AG08396 (cell line): ENCODE measurements around the gene GALNS.

Experiments used
- DNase-seq: peaks from one replicate; pipeline ENCODE4 v3.0.0; 2012; ENCODE audit warnings: low spot score, mixed read lengths

The GALNS gene

DNA sequence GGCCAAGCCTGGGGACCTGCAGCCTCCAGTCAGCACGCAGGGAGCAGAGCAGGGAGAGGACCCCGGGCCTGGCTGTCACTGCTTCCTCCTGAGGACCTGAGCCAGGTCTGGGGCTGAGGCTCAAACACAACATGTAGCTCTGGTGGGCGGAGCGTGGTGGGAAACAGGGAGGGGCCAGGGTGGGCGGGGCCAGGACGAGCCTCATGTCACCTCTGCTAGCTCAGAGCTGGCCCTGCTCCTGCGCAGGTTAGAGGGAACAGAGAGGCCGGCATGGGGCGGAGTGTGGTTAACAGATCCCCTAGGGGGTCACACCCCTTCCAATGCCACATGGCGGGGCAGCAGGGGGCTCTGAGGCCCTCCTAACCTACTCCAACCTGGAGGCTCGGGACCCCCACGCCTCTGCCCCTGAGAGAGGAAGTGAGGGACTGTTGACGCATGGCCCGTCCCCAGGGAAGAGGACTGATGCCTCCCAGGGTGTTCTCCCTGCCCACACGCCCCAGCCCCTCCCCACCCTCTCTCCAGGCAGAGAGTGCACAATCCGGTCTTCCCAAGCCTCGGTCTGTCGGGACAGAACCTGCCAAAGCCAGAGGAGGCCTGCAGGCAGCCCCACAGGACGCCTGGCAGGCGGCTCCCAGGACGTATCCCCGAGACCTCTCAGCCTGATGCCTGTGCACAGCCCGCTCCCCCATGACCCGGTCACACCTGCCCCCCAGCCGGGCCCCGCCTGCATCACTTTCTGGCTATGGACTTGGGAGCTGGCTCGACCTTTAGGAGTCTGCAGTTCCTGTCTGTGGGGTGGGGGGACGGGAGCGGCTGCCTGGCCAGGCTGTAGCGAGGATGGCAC lies 86.9 kb downstream of the GALNS start:
- peak; percentile 58 for DNase-seq

DNA sequence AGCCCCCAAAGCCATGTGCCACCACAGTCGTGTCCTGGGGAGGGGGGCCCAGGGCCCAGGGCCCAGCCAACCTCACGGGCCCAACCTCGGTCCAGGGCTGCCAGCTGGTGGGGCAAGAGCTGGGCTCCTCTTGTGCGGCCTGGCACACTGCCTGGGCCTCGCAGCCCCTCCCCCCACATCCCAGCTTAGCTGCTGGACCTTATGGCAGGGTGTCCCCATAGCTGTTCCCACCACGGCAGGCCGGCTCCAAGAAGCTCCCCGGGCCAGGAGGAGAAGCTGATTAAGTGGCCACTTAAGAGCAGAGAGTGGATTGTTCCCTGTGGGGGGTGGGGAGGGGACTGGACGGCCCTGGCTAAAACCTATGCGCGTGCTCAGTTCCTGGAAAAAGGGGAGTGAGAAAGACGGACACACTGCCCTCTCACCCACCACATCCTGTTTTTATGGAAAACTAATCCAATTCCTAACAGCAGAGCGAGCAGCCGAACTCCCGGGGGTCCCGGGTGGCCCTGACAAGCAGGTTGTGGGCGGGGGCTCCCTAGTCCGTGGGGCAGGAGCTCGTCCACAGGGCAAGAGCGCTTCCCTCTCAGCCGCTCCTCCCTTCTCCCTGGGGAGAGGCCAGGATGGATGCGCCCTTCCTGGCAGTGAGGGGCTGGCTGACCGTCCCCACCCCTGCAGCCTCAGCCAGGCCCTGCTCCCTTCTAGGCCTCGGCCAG lies 88.5 kb downstream of the GALNS start:
- DNase-seq, result peak; percentile 79

DNA sequence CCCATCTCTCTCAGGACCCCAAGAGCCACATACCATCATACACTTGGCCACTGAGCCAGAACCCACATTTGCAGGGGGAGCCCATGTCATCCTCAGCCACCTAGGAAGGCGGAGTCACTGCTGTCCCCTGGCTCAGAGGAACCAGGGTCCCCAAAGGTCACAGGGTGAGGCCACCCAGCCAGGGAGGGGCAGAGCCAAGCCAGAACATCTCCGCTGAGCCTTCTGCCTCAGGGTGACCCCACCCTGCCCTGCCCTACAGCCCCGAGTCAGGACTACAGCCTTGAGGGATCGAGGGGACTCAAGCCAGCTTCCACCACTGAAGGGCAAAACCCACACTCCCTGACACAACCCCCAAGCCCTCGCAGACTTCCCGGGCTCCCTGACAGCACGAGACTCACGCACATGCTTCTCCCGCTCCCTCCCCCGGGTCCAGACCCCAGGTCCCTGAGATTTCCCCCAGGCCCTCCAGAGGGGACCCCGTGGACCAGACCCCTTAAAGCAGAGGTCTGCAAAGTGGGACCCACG lies 89.1 kb downstream of the GALNS start:
- DNase-seq, result no peak

DNA sequence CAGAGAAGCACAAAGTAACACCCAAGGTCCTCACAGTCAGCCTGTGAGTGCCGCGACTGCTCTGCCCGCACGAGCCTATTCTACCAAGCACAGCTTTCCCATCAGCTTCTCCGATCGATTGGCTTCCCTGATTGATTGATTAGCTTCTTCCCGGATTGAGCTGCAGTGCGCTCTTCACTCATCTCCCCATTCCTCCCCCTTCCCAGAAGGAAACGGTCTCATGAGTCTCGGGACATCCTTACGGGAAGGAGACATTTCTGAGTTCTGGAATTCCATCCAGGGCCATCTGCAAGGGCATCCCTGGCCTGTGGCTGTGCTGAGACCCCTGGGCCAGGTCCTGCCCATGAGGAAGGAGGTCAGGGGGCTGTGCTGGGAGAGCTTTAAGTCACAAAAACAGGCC lies 89.8 kb downstream of the GALNS start:
- DNase-seq, result no peak

DNA sequence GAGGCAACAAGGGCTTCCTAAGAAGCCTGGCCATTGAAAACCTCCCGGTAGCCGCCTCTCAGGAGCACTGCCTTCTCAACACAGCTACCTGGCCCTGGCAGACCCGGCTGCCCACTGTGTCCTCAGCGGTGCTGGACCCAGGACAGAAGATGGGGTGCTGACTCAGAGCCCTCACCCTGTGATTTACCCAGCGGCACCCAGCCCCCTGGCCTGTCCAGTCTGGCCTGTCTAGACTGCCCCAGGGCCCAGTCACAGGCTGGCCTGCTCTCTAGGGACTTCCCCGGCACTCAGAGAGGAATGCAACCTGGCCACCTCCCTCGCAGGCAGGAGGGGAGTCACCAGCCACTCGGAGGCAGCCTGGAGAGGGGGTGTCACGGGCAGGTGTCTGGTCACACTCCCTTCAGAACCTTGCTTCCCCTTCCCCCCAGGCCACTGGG lies 91.8 kb downstream of the GALNS start:
- DNase-seq, result no peak

DNA sequence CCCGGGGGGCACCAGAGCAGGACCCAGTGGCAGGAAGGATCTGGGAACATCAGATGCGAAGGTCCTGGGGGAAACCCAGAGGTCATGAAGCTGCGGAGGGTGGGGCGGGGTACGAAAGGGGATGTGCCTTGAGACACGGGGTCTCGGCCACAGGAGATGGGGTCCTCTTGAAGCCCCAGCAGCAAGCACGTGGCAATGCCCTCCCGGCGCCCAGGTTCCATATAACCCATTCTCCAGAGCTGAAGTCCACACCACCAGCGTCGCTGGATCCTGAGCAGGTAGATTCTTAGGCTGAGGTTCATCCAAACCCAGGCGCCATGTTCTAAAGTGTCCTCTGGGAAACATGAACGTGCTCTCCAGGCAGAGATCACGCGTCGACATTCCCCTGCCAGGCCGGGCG lies 92.7 kb downstream of the GALNS start:
- DNase-seq, result no peak
